Tibial nerve (tissue), 3 donors: ENCODE results near the gene TBRG4.

Experiments
- CTCF ChIP-seq, 5 experiments: fragments of 200-600 bp in 3 of 5; fragments of 450-650 bp in 2 of 5; sonication (generic) in 3 of 5; IDR thresholded peaks; one replicate each; pipeline ENCODE4 v1.5.1; 2016 to 2019; ENCODE audit warnings: antibody characterized with exemption in 5 of 5, mild to moderate bottlenecking in 3 of 5, moderate library complexity in 2 of 5
- POLR2A ChIP-seq, 2 donors: fragments of 450-650 bp; IDR thresholded peaks; one replicate each; pipeline ENCODE4 v1.6.1; 2017; ENCODE audit warnings: antibody characterized with exemption in 2 of 2, mild to moderate bottlenecking in 2 of 2, moderate library complexity in 2 of 2

- TF ChIP-seq CTCF (IDR thresholded peaks at IDR 0.05) (no peak), POLR2A (IDR thresholded peaks at IDR 0.05) (no peak)
Observed at GRCh38 chr7:45159296-45159695, 47.8 kb upstream of the TBRG4 start.
